Measurements from ENCODE around the gene GALT.

DNA sequence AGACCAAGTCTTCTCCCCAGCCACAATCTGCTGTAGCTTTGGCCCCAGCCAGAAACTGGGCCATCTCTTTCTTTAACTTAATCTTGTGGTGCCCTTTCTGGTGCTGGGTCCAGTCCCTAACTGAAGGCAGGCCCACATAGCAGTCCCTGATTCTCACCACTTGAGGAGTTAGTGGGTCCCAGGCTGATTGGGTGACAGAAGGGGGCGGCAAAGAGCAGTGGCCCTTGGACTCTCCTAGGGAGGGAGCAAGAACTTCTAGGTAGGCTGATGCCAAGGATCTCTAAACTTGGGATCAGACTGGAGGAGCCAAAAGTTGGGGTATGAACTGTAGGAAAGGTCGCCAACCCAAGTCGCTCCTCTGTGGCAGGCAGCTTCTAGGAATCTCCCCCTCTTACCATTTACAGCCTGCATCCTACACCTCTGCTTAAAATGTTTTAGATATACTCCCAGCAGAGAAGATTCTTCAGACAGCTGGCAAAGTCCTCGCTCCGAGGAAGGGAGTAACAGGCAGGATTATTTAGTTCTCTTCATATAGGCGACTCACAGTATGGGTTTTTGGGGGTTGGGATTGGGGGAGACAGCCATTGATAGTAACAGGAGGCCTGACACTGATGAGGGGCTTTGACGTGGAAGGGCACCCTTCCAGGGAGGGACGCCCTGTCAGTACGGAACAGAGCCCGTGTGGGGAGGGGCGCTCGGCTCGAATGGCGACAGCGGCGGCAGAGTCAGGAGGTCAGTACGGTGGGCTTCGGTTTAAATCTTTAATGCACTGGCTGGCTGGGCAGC is 18.0 kb downstream of the GALT start:
- TF ChIP-seq TBL1XR1 (IDR thresholded peaks at IDR 0.05; ENCODE audit: borderline replicate concordance, low read length, partially characterized antibody) (no peak), ZNF230 (CRISPR knock-in tag; IDR thresholded peaks at IDR 0.05) (no peak), ZIK1 (CRISPR knock-in tag; IDR thresholded peaks at IDR 0.05; ENCODE audit: borderline replicate concordance, low read depth) (no peak), IRF2 (CRISPR knock-in tag; IDR thresholded peaks at IDR 0.05) (no peak), TBX2 (CRISPR knock-in tag; IDR thresholded peaks at IDR 0.05; ENCODE audit: borderline replicate concordance) (no peak), ZNF776 (CRISPR knock-in tag; IDR thresholded peaks at IDR 0.05) (no peak), TAF1 (CRISPR knock-in tag; IDR thresholded peaks at IDR 0.05) (no peak), ETV6 (CRISPR knock-in tag; conservative IDR thresholded peaks at IDR 0.05) (no peak)
- TF ChIP-seq, protein P1, sequence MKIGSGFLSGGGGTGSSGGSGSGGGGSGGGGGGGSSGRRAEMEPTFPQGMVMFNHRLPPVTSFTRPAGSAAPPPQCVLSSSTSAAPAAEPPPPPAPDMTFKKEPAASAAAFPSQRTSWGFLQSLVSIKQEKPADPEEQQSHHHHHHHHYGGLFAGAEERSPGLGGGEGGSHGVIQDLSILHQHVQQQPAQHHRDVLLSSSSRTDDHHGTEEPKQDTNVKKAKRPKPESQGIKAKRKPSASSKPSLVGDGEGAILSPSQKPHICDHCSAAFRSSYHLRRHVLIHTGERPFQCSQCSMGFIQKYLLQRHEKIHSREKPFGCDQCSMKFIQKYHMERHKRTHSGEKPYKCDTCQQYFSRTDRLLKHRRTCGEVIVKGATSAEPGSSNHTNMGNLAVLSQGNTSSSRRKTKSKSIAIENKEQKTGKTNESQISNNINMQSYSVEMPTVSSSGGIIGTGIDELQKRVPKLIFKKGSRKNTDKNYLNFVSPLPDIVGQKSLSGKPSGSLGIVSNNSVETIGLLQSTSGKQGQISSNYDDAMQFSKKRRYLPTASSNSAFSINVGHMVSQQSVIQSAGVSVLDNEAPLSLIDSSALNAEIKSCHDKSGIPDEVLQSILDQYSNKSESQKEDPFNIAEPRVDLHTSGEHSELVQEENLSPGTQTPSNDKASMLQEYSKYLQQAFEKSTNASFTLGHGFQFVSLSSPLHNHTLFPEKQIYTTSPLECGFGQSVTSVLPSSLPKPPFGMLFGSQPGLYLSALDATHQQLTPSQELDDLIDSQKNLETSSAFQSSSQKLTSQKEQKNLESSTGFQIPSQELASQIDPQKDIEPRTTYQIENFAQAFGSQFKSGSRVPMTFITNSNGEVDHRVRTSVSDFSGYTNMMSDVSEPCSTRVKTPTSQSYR (CRISPR knock-in tag; IDR thresholded peaks at IDR 0.05; ENCODE audit: borderline replicate concordance), result no peak
- TF ChIP-seq, protein P2, sequence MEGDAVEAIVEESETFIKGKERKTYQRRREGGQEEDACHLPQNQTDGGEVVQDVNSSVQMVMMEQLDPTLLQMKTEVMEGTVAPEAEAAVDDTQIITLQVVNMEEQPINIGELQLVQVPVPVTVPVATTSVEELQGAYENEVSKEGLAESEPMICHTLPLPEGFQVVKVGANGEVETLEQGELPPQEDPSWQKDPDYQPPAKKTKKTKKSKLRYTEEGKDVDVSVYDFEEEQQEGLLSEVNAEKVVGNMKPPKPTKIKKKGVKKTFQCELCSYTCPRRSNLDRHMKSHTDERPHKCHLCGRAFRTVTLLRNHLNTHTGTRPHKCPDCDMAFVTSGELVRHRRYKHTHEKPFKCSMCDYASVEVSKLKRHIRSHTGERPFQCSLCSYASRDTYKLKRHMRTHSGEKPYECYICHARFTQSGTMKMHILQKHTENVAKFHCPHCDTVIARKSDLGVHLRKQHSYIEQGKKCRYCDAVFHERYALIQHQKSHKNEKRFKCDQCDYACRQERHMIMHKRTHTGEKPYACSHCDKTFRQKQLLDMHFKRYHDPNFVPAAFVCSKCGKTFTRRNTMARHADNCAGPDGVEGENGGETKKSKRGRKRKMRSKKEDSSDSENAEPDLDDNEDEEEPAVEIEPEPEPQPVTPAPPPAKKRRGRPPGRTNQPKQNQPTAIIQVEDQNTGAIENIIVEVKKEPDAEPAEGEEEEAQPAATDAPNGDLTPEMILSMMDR (CRISPR knock-in tag; IDR thresholded peaks at IDR 0.05), result peak; percentile 79
- TF ChIP-seq, protein P3, sequence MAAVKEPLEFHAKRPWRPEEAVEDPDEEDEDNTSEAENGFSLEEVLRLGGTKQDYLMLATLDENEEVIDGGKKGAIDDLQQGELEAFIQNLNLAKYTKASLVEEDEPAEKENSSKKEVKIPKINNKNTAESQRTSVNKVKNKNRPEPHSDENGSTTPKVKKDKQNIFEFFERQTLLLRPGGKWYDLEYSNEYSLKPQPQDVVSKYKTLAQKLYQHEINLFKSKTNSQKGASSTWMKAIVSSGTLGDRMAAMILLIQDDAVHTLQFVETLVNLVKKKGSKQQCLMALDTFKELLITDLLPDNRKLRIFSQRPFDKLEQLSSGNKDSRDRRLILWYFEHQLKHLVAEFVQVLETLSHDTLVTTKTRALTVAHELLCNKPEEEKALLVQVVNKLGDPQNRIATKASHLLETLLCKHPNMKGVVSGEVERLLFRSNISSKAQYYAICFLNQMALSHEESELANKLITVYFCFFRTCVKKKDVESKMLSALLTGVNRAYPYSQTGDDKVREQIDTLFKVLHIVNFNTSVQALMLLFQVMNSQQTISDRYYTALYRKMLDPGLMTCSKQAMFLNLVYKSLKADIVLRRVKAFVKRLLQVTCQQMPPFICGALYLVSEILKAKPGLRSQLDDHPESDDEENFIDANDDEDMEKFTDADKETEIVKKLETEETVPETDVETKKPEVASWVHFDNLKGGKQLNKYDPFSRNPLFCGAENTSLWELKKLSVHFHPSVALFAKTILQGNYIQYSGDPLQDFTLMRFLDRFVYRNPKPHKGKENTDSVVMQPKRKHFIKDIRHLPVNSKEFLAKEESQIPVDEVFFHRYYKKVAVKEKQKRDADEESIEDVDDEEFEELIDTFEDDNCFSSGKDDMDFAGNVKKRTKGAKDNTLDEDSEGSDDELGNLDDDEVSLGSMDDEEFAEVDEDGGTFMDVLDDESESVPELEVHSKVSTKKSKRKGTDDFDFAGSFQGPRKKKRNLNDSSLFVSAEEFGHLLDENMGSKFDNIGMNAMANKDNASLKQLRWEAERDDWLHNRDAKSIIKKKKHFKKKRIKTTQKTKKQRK (IDR thresholded peaks at IDR 0.05; ENCODE audit: low read length), result no peak
- TF ChIP-seq, protein P4, sequence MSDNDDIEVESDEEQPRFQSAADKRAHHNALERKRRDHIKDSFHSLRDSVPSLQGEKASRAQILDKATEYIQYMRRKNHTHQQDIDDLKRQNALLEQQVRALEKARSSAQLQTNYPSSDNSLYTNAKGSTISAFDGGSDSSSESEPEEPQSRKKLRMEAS (IDR thresholded peaks at IDR 0.05), result no peak
- TF ChIP-seq, protein P5, sequence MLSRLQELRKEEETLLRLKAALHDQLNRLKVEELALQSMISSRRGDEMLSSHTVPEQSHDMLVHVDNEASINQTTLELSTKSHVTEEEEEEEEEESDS (CRISPR knock-in tag; IDR thresholded peaks at IDR 0.05; ENCODE audit: borderline replicate concordance), result no peak

Measured in HepG2 (cell line).